Lower lobe of right lung (tissue), 2 donors: Measurements from ENCODE around the gene N4BP2. TPM values are rescaled to one million over a fixed set of nuclear protein-coding genes. Genes with fewer than 3 reads are reported as not detected.

Experiments
- ATAC-seq, 2 donors: fragments of 200-7000 bp; cut with Tn5 transposase; one replicate each; pipeline ENCODE4 v1.9.1; 2020 to 2022; ENCODE audit warnings: mild to moderate bottlenecking in 2 of 2, moderate library complexity in 2 of 2
- DNase-seq: peaks from one replicate; pipeline ENCODE4 v3.0.0-alpha.2; 2020
- H3K27ac ChIP-seq: fragments of 200-600 bp; one replicate; pipeline ENCODE4 v1.8.0; 2022
- H3K27me3 ChIP-seq: fragments of 200-600 bp; one replicate; pipeline ENCODE4 v1.8.0; 2022; ENCODE audit warnings: low read depth
- H3K36me3 ChIP-seq: fragments of 200-600 bp; one replicate; pipeline ENCODE4 v1.8.0; 2022; ENCODE audit warnings: mild to moderate bottlenecking
- H3K4me1 ChIP-seq: fragments of 200-600 bp; one replicate; pipeline ENCODE4 v1.8.0; 2022
- H3K4me3 ChIP-seq: fragments of 200-600 bp; one replicate; pipeline ENCODE4 v1.8.0; 2022; ENCODE audit warnings: mild to moderate bottlenecking
- H3K9me3 ChIP-seq: fragments of 200-600 bp; one replicate; pipeline ENCODE4 v1.8.0; 2022
- CTCF ChIP-seq: fragments of 200-600 bp; IDR thresholded peaks from one replicate; pipeline ENCODE4 v1.8.0; 2022; ENCODE audit warnings: antibody characterized with exemption, mild to moderate bottlenecking
- intact Hi-C: fragments of 100-400 bp; cut with DNase I; formaldehyde crosslinking; loops from one replicate; pipeline ENCODE4 v1.11.0; 2022
- total RNA-seq: library from RNA; stranded (reverse); fragmentation: NEBNext Ultra II Directional; extraction: Animal tissue kit (Norgen Biotek cat#: 25700); gene quantifications from one replicate; pipeline ENCODE4 v1.2.1, GENCODE V29; 2021
- donor health status: DM: no; HTN: yes; CAD: no; lungs with severe emphysema.

N4BP2 gene
- total RNA-seq, 1 donor from 2014 or later = 10.0 TPM

DNA sequence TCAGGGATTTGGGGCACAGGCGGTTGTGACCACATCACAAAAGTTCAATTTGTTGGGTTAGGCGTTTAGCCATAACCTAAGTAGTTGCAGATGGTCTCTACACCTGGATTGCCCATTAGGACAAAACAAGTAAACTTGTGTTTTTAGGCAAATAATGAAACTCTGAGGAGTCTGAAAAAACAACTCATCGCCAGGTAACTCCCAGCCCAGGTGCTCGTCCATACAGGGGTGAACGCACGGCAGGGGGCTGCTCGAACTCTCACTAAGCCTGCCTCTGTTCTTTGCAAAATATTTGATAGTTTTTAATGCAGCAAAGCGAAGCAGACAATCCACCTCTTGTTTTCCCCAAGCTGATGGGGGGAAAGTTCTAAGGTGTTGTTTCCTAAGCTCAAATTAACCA, 139.6 kb downstream of the N4BP2 start:
- Histone ChIP-seq H3K4me3 (peak overlapping the region; percentile 46), H3K36me3 (no peaks in the 10 kb centered on the region), H3K9me3 (no peaks in the 10 kb centered on the region), H3K27ac (peak overlapping the region; percentile 72), H3K4me1 (no peaks in the 10 kb centered on the region), H3K27me3 (no peaks in the 10 kb centered on the region)
- ATAC-seq (no peak), DNase-seq (no peak)
- TF ChIP-seq CTCF = no peak
- intact Hi-C loops = no loop called here

DNA sequence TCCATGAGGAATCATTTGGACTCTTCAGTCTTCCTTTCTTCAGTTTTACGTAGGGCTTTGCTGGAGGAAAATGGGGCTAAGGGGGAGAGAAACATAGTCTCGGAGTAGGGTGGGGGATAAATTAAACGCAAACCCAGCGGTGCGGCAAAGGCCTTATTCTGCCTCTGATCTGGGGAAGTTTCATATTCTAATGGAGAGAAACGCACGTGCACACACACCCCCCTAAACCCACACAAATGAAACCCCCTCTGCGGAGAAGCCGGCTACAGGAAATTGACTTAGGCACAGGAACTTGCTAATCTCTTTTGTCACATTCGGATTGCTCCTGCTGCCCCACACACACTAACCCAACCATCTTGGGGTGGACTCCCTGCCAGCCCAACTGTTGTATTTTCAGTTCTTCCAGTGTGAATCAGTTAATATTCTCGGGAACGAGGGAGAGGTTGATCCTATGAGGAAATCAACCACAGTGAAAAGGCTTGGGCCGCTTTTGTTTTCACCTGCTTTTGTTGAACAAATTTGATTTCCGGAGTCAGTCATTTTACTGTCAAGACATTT, 140.2 kb downstream of the N4BP2 start, which contains the start of gene RHOH:
RHOH (plus strand) TSS at position 308 of the 558 bp plus-strand sequence. CDS start 46,356 bp downstream, outside the sequence.
- Histone ChIP-seq H3K9me3 (no peaks in the 10 kb centered on the region), H3K27ac (peak within 1 kb of the TSS; percentile 72), H3K4me1 (no peaks in the 10 kb centered on the region), H3K4me3 (peak within 1 kb of the TSS; percentile 46), H3K27me3 (no peaks in the 10 kb centered on the region), H3K36me3 (no peaks in the 10 kb centered on the region)
- TF ChIP-seq CTCF = no peak
- no peak for ATAC-seq
- DNase-seq = no peak
- intact Hi-C loops = no loop called here

DNA sequence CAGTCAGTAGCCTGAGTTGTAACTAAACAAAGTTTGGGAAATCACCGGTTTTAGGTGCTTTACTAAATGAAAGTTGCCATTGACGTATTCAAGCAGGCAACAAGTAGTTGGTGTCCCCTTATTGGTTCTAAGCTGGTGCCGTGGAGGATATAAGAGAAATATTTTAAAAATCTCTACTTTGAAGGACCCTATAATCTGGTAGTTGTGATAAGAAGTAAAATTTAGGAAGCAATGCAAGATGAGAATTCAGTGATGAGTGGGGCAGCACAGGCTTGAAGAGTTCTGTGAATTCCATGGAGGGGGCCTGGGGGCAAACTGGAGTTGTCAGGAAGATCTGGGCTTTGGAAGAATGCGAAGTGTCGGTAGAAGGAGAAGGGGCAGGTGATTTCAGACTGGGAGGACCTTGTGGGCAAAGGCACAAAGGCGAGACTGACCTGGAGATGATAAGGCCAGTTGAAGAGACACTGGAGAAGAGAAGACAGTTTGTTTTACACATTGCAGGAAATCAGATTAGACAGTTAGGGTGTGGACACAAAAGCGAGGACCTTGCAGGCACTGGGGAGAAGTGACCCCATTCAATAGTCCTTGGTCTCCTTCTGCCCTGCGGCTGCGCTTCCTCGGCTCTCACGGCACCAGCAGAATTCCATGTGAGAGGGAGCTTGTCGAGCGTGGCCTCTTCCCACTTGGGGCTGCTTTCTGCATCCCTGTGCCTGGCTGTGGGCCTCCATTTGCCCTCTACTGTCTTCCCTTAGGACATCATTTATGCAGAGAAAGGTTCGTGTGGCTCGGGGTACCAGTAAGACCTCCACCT, 141.4 kb downstream of the N4BP2 start:
- ATAC-seq (no peak), DNase-seq (no peak)
- H3K27me3 ChIP-seq = no peaks in the 10 kb centered on the region
- no peaks in the 10 kb centered on the region for H3K4me1 ChIP-seq
- intact Hi-C loops = no loop called here
- H3K36me3 ChIP-seq = no peaks in the 10 kb centered on the region
- peak overlapping the region; percentile 46 for H3K4me3 ChIP-seq
- no peak for TF ChIP-seq CTCF
- peak overlapping the region; percentile 72 for H3K27ac ChIP-seq
- no peaks in the 10 kb centered on the region for H3K9me3 ChIP-seq

DNA sequence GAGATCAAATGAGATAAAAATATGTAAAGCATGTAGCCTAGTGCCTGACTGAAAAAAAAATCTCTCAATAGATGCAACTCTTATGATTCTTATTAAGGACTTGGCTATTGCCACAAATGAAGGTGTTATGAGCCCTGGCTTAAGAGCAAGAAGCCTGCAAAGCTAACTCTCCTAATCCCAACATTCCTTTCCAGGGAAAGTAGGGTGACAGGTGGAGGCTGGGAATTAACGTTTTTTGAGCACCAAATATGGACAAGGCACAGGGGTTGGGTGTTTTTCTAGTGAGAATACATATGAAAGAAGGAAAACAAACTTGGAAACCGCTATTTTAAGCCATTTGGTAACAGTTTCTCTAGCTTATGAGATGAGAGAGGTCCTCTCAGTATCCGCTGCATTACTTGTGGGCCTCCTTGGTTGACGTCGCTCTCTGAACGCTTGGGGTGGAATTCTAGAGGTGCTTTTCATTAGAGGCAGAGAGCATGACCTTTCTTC, 142.6 kb downstream of the N4BP2 start:
- H3K4me3 ChIP-seq = peak overlapping the region; percentile 46
- peak overlapping the region; percentile 72 for H3K27ac ChIP-seq

More for the DNA sequence above, 142.6 kb downstream of the N4BP2 start:
- ATAC-seq (no peak), DNase-seq (no peak)
- intact Hi-C loops = no loop called here
- no peaks in the 10 kb centered on the region for H3K27me3 ChIP-seq
- H3K36me3 ChIP-seq = no peaks in the 10 kb centered on the region
- no peaks in the 10 kb centered on the region for H3K9me3 ChIP-seq
- TF ChIP-seq CTCF = no peak
- no peaks in the 10 kb centered on the region for H3K4me1 ChIP-seq
